HG03378 (cell line): ENCODE results near the gene SPATC1L.

ENCODE experiments used
- ATAC-seq: cut with Tn5 transposase; IDR thresholded peaks from one replicate; pipeline ENCODE4 v1.9.1; 2021; ENCODE audit warnings: mild to moderate bottlenecking, moderate library complexity; ENCODE audit not compliant: unreplicated experiment

Gene SPATC1L

GRCh38 chr21:46137908-46138307 is 46.4 kb downstream of the SPATC1L start:
- ATAC-seq, result no peak

- no peak for ATAC-seq
Observed at GRCh38 chr21:46136739-46137349, 47.4 kb downstream of the SPATC1L start.

GRCh38 chr21:46135782-46136395 is 48.4 kb downstream of the SPATC1L start:
- no peak for ATAC-seq

- no peak for ATAC-seq
Observed at GRCh38 chr21:46131838-46132651, 52.2 kb downstream of the SPATC1L start.

GRCh38 chr21:46131588-46131837 is 52.7 kb downstream of the SPATC1L start:
- ATAC-seq, result no peak

- no peak for ATAC-seq
Observed at GRCh38 chr21:46130831-46131587, 53.2 kb downstream of the SPATC1L start.

GRCh38 chr21:46129846-46130651 is 54.2 kb downstream of the SPATC1L start:
- ATAC-seq, result no peak

- ATAC-seq, result no peak
Observed at GRCh38 chr21:46128933-46129571, 55.2 kb downstream of the SPATC1L start.

GRCh38 chr21:46128106-46128932 is 55.9 kb downstream of the SPATC1L start:
- no peak for ATAC-seq

GRCh38 chr21:46127239-46128105 is 56.8 kb downstream of the SPATC1L start:
- ATAC-seq, result no peak

- ATAC-seq, result no peak
Observed at GRCh38 chr21:46126309-46127238, 57.7 kb downstream of the SPATC1L start.

- no peak for ATAC-seq
Observed at GRCh38 chr21:46125846-46126301, 58.4 kb downstream of the SPATC1L start.

GRCh38 chr21:46124926-46125845 is 59.1 kb downstream of the SPATC1L start:
- no peak for ATAC-seq

GRCh38 chr21:46124083-46124925 is 60.0 kb downstream of the SPATC1L start:
- ATAC-seq, result no peak
